Measurements from ENCODE around the gene DHRS1. TPM values are rescaled to one million over a fixed set of nuclear protein-coding genes. Genes with fewer than 3 reads are reported as not detected.

Gene DHRS1
- total and polyA plus RNA-seq, 9 of the 15 experiments (the other 6 are each of a cell fraction or from before 2014, with no cell fraction given) = 7.3 to 33.6 (median 13.3) TPM

DNA sequence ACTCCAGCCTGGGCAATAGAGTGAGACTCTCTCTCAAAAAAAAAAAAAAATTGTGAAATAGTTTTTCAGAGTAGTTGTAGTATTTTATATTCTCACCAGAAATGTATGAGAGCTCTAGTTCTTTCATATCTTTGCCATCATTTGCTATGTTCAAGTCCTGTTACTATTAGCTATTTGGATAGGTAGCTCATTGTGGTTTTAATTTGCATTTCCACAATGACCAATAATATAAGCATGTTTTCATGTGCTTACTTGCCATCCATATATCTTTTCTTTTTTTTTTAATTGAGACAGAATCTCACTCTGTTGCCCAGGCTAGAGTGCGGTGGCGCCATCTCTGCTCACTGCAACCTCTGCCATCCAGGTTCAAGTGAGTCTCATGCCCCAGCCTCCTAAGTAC is 48.6 kb upstream of the DHRS1 start:
- no TSS peak for BruUV-seq (replicated peaks)
- in situ Hi-C loops (cut with MboI) = loop anchor here (25.0 kb wide), 1 partner anchor 339 kb away; no protein-coding TSS in a partner anchor
- no peaks in the 10 kb centered on the region for H3K9me1 ChIP-seq (ENCODE audit: control insufficient read depth, insufficient read depth, low read length)
- intact Hi-C loops (cut with micrococcal nuclease) = no loop called here
- no peak overlapping the region for H3K4me3 ChIP-seq
- no peak overlapping the region for H3K9ac ChIP-seq (ENCODE audit: insufficient read depth in 1 of 2, low read depth in 2 of 2, low read length in 2 of 2)
- no peaks in the 10 kb centered on the region for H3K36me3 ChIP-seq (ENCODE audit: control insufficient read depth, insufficient read depth, low read length)
- no peaks in the 10 kb centered on the region for H4K20me1 ChIP-seq (replicated peaks; ENCODE audit: control insufficient read depth, insufficient read depth, low read length)
- no peak for DNase-seq (ENCODE audit: extremely low read depth in 1 of 4, low spot score in 3 of 4)
- H3K4me2 ChIP-seq (ENCODE audit: insufficient read depth, low read length) = no peak overlapping the region
- ChIA-PET CTCF (ENCODE audit: low intra/inter-chr PET ratio) (no interaction called here), POLR2A (interaction anchor here (0.8 kb wide), 1 partner anchor 10 kb away, joined by 4 read pairs; no protein-coding TSS in a partner anchor)
- H3K4me1 ChIP-seq (replicated peaks in 1 of 2; ENCODE audit: control insufficient read depth in 2 of 2, insufficient read depth in 2 of 2, low read length in 2 of 2) = peaks cover 0 to 10% of the 10 kb centered on the region in 2 experiments; a peak in 3 of 5 replicates
- TF ChIP-seq DPF2 (IDR thresholded peaks at IDR 0.05) (no peak), ZFX (CRISPR knock-in tag; IDR thresholded peaks at IDR 0.05) (no peak), CBX2 (IDR thresholded peaks at IDR 0.05; ENCODE audit: insufficient read depth, low read length, poor library complexity, severe bottlenecking) (no peak), ESRRA (IDR thresholded peaks at IDR 0.05; ENCODE audit: borderline replicate concordance, low read depth) (no peak), ARID2 (IDR thresholded peaks at IDR 0.05) (no peak), MTA3 (IDR thresholded peaks at IDR 0.05; ENCODE audit: borderline replicate concordance) (no peak), CBX8 (IDR thresholded peaks at IDR 0.05; ENCODE audit: borderline replicate concordance, extremely low read depth, low read depth, low read length, poor library complexity, severe bottlenecking) (no peak)
- TF ChIP-seq, protein P1, sequence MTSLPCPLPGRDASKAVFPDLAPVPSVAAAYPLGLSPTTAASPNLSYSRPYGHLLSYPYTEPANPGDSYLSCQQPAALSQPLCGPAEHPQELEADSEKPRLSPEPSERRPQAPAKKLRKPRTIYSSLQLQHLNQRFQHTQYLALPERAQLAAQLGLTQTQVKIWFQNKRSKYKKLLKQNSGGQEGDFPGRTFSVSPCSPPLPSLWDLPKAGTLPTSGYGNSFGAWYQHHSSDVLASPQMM (CRISPR knock-in tag; IDR thresholded peaks at IDR 0.05) = no peak
- H2AFZ ChIP-seq (ENCODE audit: low read depth, low read length) = no peak overlapping the region
- no peaks in the 10 kb centered on the region for H3K79me2 ChIP-seq (ENCODE audit: control insufficient read depth, insufficient read depth, low read length)
- H3K9me3 ChIP-seq (replicated peaks; ENCODE audit: control insufficient read depth, insufficient read depth, low read depth, low read length) = no peaks in the 10 kb centered on the region
- 93% methylated on average over 2 of the region's 2 CpGs for WGBS (ENCODE audit: insufficient coverage, low coverage, missing lambda C conversion rate)
- no peak for FAIRE-seq
- no peak overlapping the region for H3K27ac ChIP-seq (ENCODE audit: extremely low read depth, low read depth, low read length)
- ATAC-seq = no peak
- H3K27me3 ChIP-seq (ENCODE audit: control insufficient read depth in 2 of 2, insufficient read depth in 2 of 2, low read length in 2 of 2) = no peaks in the 10 kb centered on the region; a peak in 1 of 5 replicates

Measured in K562 (cell line).